ENCODE measurements around the gene TECPR2.

Gene TECPR2

GRCh38 chr14:102362545-102363181, at the start of gene TECPR2, which contains the start of gene CINP:
Gene TECPR2, plus strand, starts transcription at chr14:102362941. Its CDS starts 13,781 bp downstream, at chr14:102376722.
Gene CINP, minus strand, starts transcription at chr14:102362890. Its CDS starts 39 bp downstream, at chr14:102362851.
- Mint-ChIP-seq H3K4me1 (peaks cover 40% of the 10 kb centered on the region), H3K27me3 (no peaks in the 10 kb centered on the region), H3K4me3 (peak within 1 kb of the TSS; percentile 89 to 91), H3K9me3 (no peaks in the 10 kb centered on the region), H3K27ac (peak within 1 kb of the TSS; percentile 94 to 96)
- peak; percentile 90 to 94 for DNase-seq
- peak; percentile 89 for ATAC-seq

- ATAC-seq (peak; percentile 70), DNase-seq (peak; percentile 77 to 81)
- Mint-ChIP-seq H3K4me1 (peaks cover 50% of the 10 kb centered on the region), H3K27me3 (no peaks in the 10 kb centered on the region), H3K4me3 (peak overlapping the region; percentile 82 to 92), H3K9me3 (no peaks in the 10 kb centered on the region), H3K27ac (peak overlapping the region in 1 of 2 donors; percentile 89)
These were observed 48.3 kb upstream of the TECPR2 start for GRCh38 chr14:102314242-102315011.

GRCh38 chr14:102315121-102315520, 47.6 kb upstream of the TECPR2 start:
- H3K27ac Mint-ChIP-seq = peak overlapping the region in 1 of 2 donors; percentile 27
- H3K27me3 Mint-ChIP-seq = no peaks in the 10 kb centered on the region
- DNase-seq (no peak), ATAC-seq (no peak)
- H3K4me3 Mint-ChIP-seq = peak overlapping the region; percentile 82 to 92
- peaks cover 51% of the 10 kb centered on the region for H3K4me1 Mint-ChIP-seq
- H3K9me3 Mint-ChIP-seq = no peaks in the 10 kb centered on the region

- peak overlapping the region; percentile 91 to 99 for H3K4me3 Mint-ChIP-seq
- H3K4me1 Mint-ChIP-seq = peaks cover 63% of the 10 kb centered on the region
- no peaks in the 10 kb centered on the region for H3K9me3 Mint-ChIP-seq
- no peaks in the 10 kb centered on the region for H3K27me3 Mint-ChIP-seq
- DNase-seq = peak in 1 of 2 donors; percentile 32
- no peak for ATAC-seq
- peak overlapping the region in 1 of 2 donors; percentile 100 for H3K27ac Mint-ChIP-seq
These were observed 46.4 kb upstream of the TECPR2 start for GRCh38 chr14:102316338-102316742.

- DNase-seq = peak; percentile 93 to 99
- H3K9me3 Mint-ChIP-seq = no peaks in the 10 kb centered on the region
- H3K4me3 Mint-ChIP-seq = peak overlapping the region; percentile 91 to 99
- peak overlapping the region; percentile 89 to 100 for H3K27ac Mint-ChIP-seq
- peaks cover 69% of the 10 kb centered on the region for H3K4me1 Mint-ChIP-seq
- peak; percentile 76 for ATAC-seq
- H3K27me3 Mint-ChIP-seq = no peaks in the 10 kb centered on the region
These were observed 45.8 kb upstream of the TECPR2 start for GRCh38 chr14:102316743-102317563.

GRCh38 chr14:102317564-102318248, 45.0 kb upstream of the TECPR2 start:
- H3K4me3 Mint-ChIP-seq = peak overlapping the region; percentile 91 to 99
- peak; percentile 19 for ATAC-seq
- peak in 1 of 2 donors; percentile 62 for DNase-seq
- no peaks in the 10 kb centered on the region for H3K27me3 Mint-ChIP-seq
- H3K27ac Mint-ChIP-seq = peak overlapping the region; percentile 40 to 100
- H3K9me3 Mint-ChIP-seq = no peaks in the 10 kb centered on the region
- H3K4me1 Mint-ChIP-seq = peaks cover 74% of the 10 kb centered on the region

- Mint-ChIP-seq H3K27me3 (no peaks in the 10 kb centered on the region), H3K9me3 (no peaks in the 10 kb centered on the region), H3K27ac (peak overlapping the region; percentile 94 to 97), H3K4me1 (peaks cover 73% of the 10 kb centered on the region), H3K4me3 (peak overlapping the region; percentile 96 to 99)
- DNase-seq (no peak), ATAC-seq (peak; percentile 5)
These were observed 43.9 kb upstream of the TECPR2 start for GRCh38 chr14:102318781-102319276.

GRCh38 chr14:102319351-102320032, 43.2 kb upstream of the TECPR2 start, which contains the start of gene ZNF839:
Gene ZNF839, plus strand, starts transcription at chr14:102319746. Its CDS starts 20 bp downstream, at chr14:102319766.
- Mint-ChIP-seq H3K27ac (peak within 1 kb of the TSS; percentile 97 to 98), H3K27me3 (no peaks in the 10 kb centered on the region), H3K4me3 (peak within 1 kb of the TSS; percentile 96 to 99), H3K4me1 (peaks cover 66% of the 10 kb centered on the region), H3K9me3 (no peaks in the 10 kb centered on the region)
- peak; percentile 85 for ATAC-seq
- peak; percentile 95 to 96 for DNase-seq

- ATAC-seq (peak; percentile 38), DNase-seq (peak; percentile 43 to 48)
- Mint-ChIP-seq H3K27ac (peak overlapping the region; percentile 96 to 98), H3K9me3 (no peaks in the 10 kb centered on the region), H3K27me3 (no peaks in the 10 kb centered on the region), H3K4me3 (peak overlapping the region; percentile 92 to 95), H3K4me1 (peaks cover 60% of the 10 kb centered on the region)
These were observed 42.6 kb upstream of the TECPR2 start for GRCh38 chr14:102320033-102320660.

- Mint-ChIP-seq H3K9me3 (no peaks in the 10 kb centered on the region), H3K27me3 (no peaks in the 10 kb centered on the region), H3K27ac (peak overlapping the region in 1 of 2 donors; percentile 98), H3K4me1 (peaks cover 56% of the 10 kb centered on the region), H3K4me3 (peak overlapping the region; percentile 92 to 95)
- DNase-seq (no peak), ATAC-seq (no peak)
These were observed 41.9 kb upstream of the TECPR2 start for GRCh38 chr14:102320671-102321455.

GRCh38 chr14:102321456-102322422, 41.0 kb upstream of the TECPR2 start:
- Mint-ChIP-seq H3K27ac (no peak overlapping the region), H3K4me1 (peaks cover 53% of the 10 kb centered on the region), H3K27me3 (no peaks in the 10 kb centered on the region), H3K9me3 (no peaks in the 10 kb centered on the region), H3K4me3 (peak overlapping the region in 1 of 2 donors; percentile 21)
- DNase-seq (no peak), ATAC-seq (no peak)

GRCh38 chr14:102323102-102323501, 39.6 kb upstream of the TECPR2 start:
- Mint-ChIP-seq H3K27me3 (no peaks in the 10 kb centered on the region), H3K4me1 (peaks cover 40% of the 10 kb centered on the region), H3K9me3 (no peaks in the 10 kb centered on the region), H3K4me3 (no peak overlapping the region), H3K27ac (peak overlapping the region in 1 of 2 donors; percentile 41)
- ATAC-seq (no peak), DNase-seq (peak in 1 of 2 donors; percentile 45)
